B cell (primary cell): Measurements from ENCODE around the gene SBK2.

ENCODE experiments used
- CTCF ChIP-seq: fragments of 200-600 bp; IDR thresholded peaks from one replicate; pipeline ENCODE4 v1.8.0; 2022; ENCODE audit warnings: antibody characterized with exemption, mild to moderate bottlenecking
- EZH2 ChIP-seq: IDR thresholded peaks from 2 replicates; pipeline ENCODE4 v1.6.1; 2012; ENCODE audit warnings: borderline replicate concordance, low read depth, mild to moderate bottlenecking, moderate library complexity, low read length; ENCODE audit not compliant: insufficient read depth, poor library complexity, severe bottlenecking

GRCh38 chr19:55581145-55581822 is 44.4 kb upstream of the SBK2 start:
- no peak for TF ChIP-seq CTCF
- TF ChIP-seq EZH2 = no peak
